PC-3 (cell line): Measurements from ENCODE around the gene SLC7A6. TPM values are rescaled to one million over a fixed set of nuclear protein-coding genes. Genes with fewer than 3 reads are reported as not detected.

Source experiments
- ATAC-seq: fragments of 200-7000 bp; cut with Tn5 transposase; 2 replicates; pipeline ENCODE4 v1.9.1; 2020; ENCODE audit warnings: mild to moderate bottlenecking, moderate library complexity
- BruUV-seq: library from RNA; stranded (reverse); fragments of 400-500 nt; replicated peaks from 2 replicates; lab custom pipeline; 2021; lab: Mats Ljungman, UMichigan
- CTCF ChIA-PET: fragments of 300-600 bp; sonication (Branson Sonifier 250); formaldehyde crosslinking; loops from one replicate; lab custom pipeline; 2022; ENCODE audit warnings: antibody characterized with exemption; lab: Charles Lee
- POLR2A ChIA-PET: fragments of 300-600 bp; sonication (Branson Sonifier 250); formaldehyde crosslinking; loops from one replicate; lab custom pipeline; 2022; ENCODE audit warnings: antibody characterized with exemption; ENCODE audit not compliant: unreplicated experiment; lab: Charles Lee
- DNase-seq: peaks from one replicate; pipeline ENCODE4 v3.0.0-alpha.2; 2015
- H2AFZ ChIP-seq: fragments of 300-600 bp; sonication (generic); 2 replicates; pipeline ENCODE4 v1.6.0; 2016; ENCODE audit warnings: antibody characterized with exemption, low read length
- H3F3A ChIP-seq: fragments of 300-600 bp; sonication (generic); one replicate; pipeline ENCODE4 v1.6.0; 2017; ENCODE audit warnings: antibody characterized with exemption, low read length, control low read depth, mild to moderate bottlenecking; ENCODE audit not compliant: unreplicated experiment
- H3K27ac ChIP-seq: fragments of 300-600 bp; sonication (generic); 2 replicates; pipeline ENCODE4 v1.5.1; 2016; ENCODE audit warnings: mild to moderate bottlenecking, low read length
- H3K27me3 ChIP-seq: fragments of 300-600 bp; sonication (generic); 2 replicates; pipeline ENCODE4 v1.6.1; 2016; ENCODE audit warnings: low read length, mixed read lengths
- H3K36me3 ChIP-seq: fragments of 300-600 bp; sonication (generic); 2 replicates; pipeline ENCODE4 v1.6.1; 2016; ENCODE audit warnings: low read depth, mixed run types, low read length, mixed read lengths
- H3K4me1 ChIP-seq: fragments of 300-600 bp; sonication (generic); 2 replicates; pipeline ENCODE4 v1.5.1; 2016; ENCODE audit warnings: low read length; ENCODE audit not compliant: insufficient read depth
- H3K4me2 ChIP-seq: fragments of 300-600 bp; sonication (generic); 2 replicates; pipeline ENCODE4 v1.6.0; 2016; ENCODE audit warnings: low read length
- H3K4me3 ChIP-seq: fragments of 300-600 bp; sonication (generic); 2 replicates; pipeline ENCODE4 v1.5.1; 2016; ENCODE audit warnings: mild to moderate bottlenecking, low read length, mixed read lengths
- H3K79me2 ChIP-seq: fragments of 300-600 bp; sonication (generic); 2 replicates; pipeline ENCODE4 v1.6.1; 2017; ENCODE audit warnings: low read length, mixed read lengths
- H3K9ac ChIP-seq: fragments of 300-600 bp; sonication (generic); 2 replicates; pipeline ENCODE4 v1.6.0; 2016; ENCODE audit warnings: mild to moderate bottlenecking, low read length
- H3K9me2 ChIP-seq: fragments of 300-600 bp; sonication (generic); replicated peaks from 2 replicates; pipeline ENCODE4 v1.6.1; 2016; ENCODE audit warnings: mixed run types, low read length, mixed read lengths
- H3K9me3 ChIP-seq: fragments of 300-600 bp; sonication (generic); 2 replicates; pipeline ENCODE4 v1.6.1; 2016; ENCODE audit warnings: low read length, mixed read lengths
- H4K20me1 ChIP-seq: fragments of 300-600 bp; sonication (generic); 2 replicates; pipeline ENCODE4 v1.6.1; 2016; ENCODE audit warnings: low read length, mixed read lengths
- CTCF ChIP-seq: fragments of 300-600 bp; sonication (generic); conservative IDR thresholded peaks from 2 replicates; pipeline ENCODE4 v1.5.1; 2017; ENCODE audit warnings: antibody characterized with exemption, low read depth, mild to moderate bottlenecking, low read length
- EZH2 ChIP-seq: fragments of 300-600 bp; sonication (generic); IDR thresholded peaks from one replicate; pipeline ENCODE4 v1.6.1; 2017; ENCODE audit warnings: antibody characterized with exemption, mild to moderate bottlenecking, low read length; ENCODE audit not compliant: unreplicated experiment
- EZH2phosphoT487 ChIP-seq: fragments of 300-600 bp; sonication (generic); IDR thresholded peaks from 2 replicates; pipeline ENCODE4 v1.6.1; 2018; ENCODE audit warnings: mild to moderate bottlenecking, antibody characterized with exemption, low read length, borderline replicate concordance
- intact Hi-C: fragments of 100-400 bp; cut with micrococcal nuclease; formaldehyde crosslinking; loops from 2 replicates; pipeline ENCODE4 v1.9.0; 2023
- total RNA-seq: library from RNA; depleted of rRNA; stranded (reverse); fragments of >200 nt; gene quantifications from 2 replicates; pipeline ENCODE4 v1.2.3, GENCODE V29; 2014

Gene SLC7A6
- total RNA-seq, 1 experiment from 2014 or later: 24.7 TPM

- Histone ChIP-seq H3K9me3 (no peaks in the 10 kb centered on the region), H3K4me1 (0 out of 2 replicates have a peak, but pooled peaks cover under 1% of the 10 kb centered on the region), H3K9me2 (no peaks in the 10 kb centered on the region), H2AFZ (no peak overlapping the region), H4K20me1 (no peaks in the 10 kb centered on the region), H3F3A (no peaks in the 10 kb centered on the region), H3K9ac (no peak overlapping the region), H3K36me3 (peaks cover 4% of the 10 kb centered on the region; the same call in 1 of the 2 replicates), H3K4me2 (no peak overlapping the region), H3K27ac (no peak overlapping the region), H3K4me3 (no peak overlapping the region), H3K27me3 (no peaks in the 10 kb centered on the region), H3K79me2 (peaks cover 18% of the 10 kb centered on the region; the same call in 1 of the 2 replicates)
- POLR2A ChIA-PET: no interaction called here
- intact Hi-C loops: no loop called here
- CTCF ChIA-PET: no interaction called here
- no peak for DNase-seq
- TF ChIP-seq EZH2: no peak
- TF ChIP-seq CTCF: no peak
- no peak for TF ChIP-seq EZH2phosphoT487
- BruUV-seq: no TSS peak
- no peak for ATAC-seq
These were observed 17.7 kb downstream of the SLC7A6 start for GRCh38 chr16:68282064-68282452.

- intact Hi-C loops: no loop called here
- Histone ChIP-seq H3K27me3 (no peaks in the 10 kb centered on the region), H4K20me1 (no peaks in the 10 kb centered on the region), H3K9me2 (no peaks in the 10 kb centered on the region), H3F3A (no peaks in the 10 kb centered on the region), H3K4me3 (no peak overlapping the region), H3K4me2 (no peak overlapping the region), H2AFZ (no peak overlapping the region), H3K9ac (no peak overlapping the region), H3K79me2 (peaks cover 18% of the 10 kb centered on the region; the same call in 1 of the 2 replicates), H3K27ac (no peak overlapping the region), H3K9me3 (no peaks in the 10 kb centered on the region), H3K36me3 (peaks cover 10% of the 10 kb centered on the region; the same call in 1 of the 2 replicates), H3K4me1 (peaks cover 13% of the 10 kb centered on the region)
- no TSS peak for BruUV-seq
- TF ChIP-seq EZH2: no peak
- TF ChIP-seq CTCF: no peak
- no peak for TF ChIP-seq EZH2phosphoT487
- DNase-seq (no peak), ATAC-seq (no peak)
- POLR2A ChIA-PET: no interaction called here
- CTCF ChIA-PET: no interaction called here
These were observed 19.0 kb downstream of the SLC7A6 start for GRCh38 chr16:68283346-68283745.

- Histone ChIP-seq H4K20me1 (no peaks in the 10 kb centered on the region), H3K9me3 (no peaks in the 10 kb centered on the region), H3K79me2 (peaks cover 18% of the 10 kb centered on the region; the same call in 1 of the 2 replicates), H3K9ac (no peak overlapping the region), H3F3A (no peaks in the 10 kb centered on the region), H3K4me1 (peaks cover 15% of the 10 kb centered on the region), H2AFZ (no peak overlapping the region), H3K27me3 (no peaks in the 10 kb centered on the region), H3K4me2 (no peak overlapping the region), H3K36me3 (peaks cover 10% of the 10 kb centered on the region; the same call in 1 of the 2 replicates), H3K4me3 (no peak overlapping the region), H3K9me2 (no peaks in the 10 kb centered on the region), H3K27ac (no peak overlapping the region)
- no peak for ATAC-seq
- CTCF ChIA-PET: no interaction called here
- POLR2A ChIA-PET: interaction anchor here (0.6 kb wide), 1 partner anchor 20 kb away, joined by 4 read pairs; the partner anchor contains the start of gene SLC7A6
- DNase-seq: no peak
- TF ChIP-seq CTCF: no peak
- TF ChIP-seq EZH2: no peak
- no peak for TF ChIP-seq EZH2phosphoT487
- no TSS peak for BruUV-seq
- intact Hi-C loops: no loop called here
These were observed 19.7 kb downstream of the SLC7A6 start for GRCh38 chr16:68283801-68284598.
